ENCODE measurements around the gene GPR75. TPM values are rescaled to one million over a fixed set of nuclear protein-coding genes. Genes with fewer than 3 reads are reported as not detected.

The GPR75 gene
- total and polyA plus RNA-seq, 2 of the 13 experiments (the other 11 are each of a cell fraction or from before 2014, with no cell fraction given), result 3.3 to 4.1 TPM

DNA sequence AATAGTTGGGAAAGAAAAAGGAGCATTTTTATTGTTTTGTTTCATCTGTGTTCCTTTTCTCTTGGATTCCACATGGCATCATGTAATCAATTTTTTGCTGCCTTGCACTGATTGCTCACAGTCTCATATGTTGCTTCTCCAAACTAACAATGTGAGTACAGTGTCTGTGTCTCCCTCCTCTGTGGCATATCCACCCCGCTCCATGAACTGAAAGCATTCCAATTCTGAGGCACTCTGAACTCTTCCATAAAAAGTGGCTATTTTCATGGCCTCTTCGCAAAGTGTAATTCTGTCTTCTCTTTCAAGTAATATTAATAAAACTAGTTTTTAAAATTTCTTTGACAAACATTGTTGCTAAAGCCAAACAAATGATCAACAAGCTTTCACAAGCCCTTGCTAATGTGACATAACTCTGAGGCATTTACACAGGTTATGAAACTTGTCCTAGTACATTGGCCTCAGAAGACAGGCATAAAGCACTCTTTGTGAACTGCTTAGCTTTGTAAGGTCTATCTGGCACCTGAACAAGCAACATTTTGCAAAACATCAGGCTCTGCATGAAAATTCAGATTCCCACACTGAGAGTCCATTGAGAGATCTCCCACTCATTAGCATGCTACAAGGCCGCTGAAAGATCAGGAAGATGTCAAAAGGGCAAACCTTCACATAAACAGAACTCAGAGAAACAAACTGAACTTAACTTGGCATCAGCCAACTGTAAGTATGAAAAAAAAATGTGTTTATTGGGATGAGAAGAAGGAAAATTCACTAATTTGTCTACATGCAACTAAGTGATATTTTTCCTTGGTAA is 33.0 kb downstream of the GPR75 start (continued):
- TF ChIP-seq, protein P1, sequence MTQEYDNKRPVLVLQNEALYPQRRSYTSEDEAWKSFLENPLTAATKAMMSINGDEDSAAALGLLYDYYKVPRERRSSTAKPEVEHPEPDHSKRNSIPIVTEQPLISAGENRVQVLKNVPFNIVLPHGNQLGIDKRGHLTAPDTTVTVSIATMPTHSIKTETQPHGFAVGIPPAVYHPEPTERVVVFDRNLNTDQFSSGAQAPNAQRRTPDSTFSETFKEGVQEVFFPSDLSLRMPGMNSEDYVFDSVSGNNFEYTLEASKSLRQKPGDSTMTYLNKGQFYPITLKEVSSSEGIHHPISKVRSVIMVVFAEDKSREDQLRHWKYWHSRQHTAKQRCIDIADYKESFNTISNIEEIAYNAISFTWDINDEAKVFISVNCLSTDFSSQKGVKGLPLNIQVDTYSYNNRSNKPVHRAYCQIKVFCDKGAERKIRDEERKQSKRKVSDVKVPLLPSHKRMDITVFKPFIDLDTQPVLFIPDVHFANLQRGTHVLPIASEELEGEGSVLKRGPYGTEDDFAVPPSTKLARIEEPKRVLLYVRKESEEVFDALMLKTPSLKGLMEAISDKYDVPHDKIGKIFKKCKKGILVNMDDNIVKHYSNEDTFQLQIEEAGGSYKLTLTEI (CRISPR knock-in tag; conservative IDR thresholded peaks at IDR 0.05), result no peak
- TF ChIP-seq PHF20 (CRISPR knock-in tag; IDR thresholded peaks at IDR 0.05) (no peak), KLF15 (CRISPR knock-in tag; IDR thresholded peaks at IDR 0.05; ENCODE audit: borderline replicate concordance) (no peak), BRD4 (CRISPR knock-in tag; IDR thresholded peaks at IDR 0.05) (no peak; the same call in 1 of the 2 replicates), KDM1A (CRISPR knock-in tag; IDR thresholded peaks at IDR 0.05) (peak; percentile 60), ZIK1 (CRISPR knock-in tag; IDR thresholded peaks at IDR 0.05; ENCODE audit: borderline replicate concordance, low read depth) (no peak), ZNF605 (CRISPR knock-in tag; IDR thresholded peaks at IDR 0.05) (peak; percentile 95), CAMTA2 (CRISPR knock-in tag; IDR thresholded peaks at IDR 0.05; ENCODE audit: borderline replicate concordance) (no peak), TP53 (CRISPR knock-in tag; conservative IDR thresholded peaks at IDR 0.05) (peak; percentile 44; the same call in 1 of the 2 replicates), ZNF207 (IDR thresholded peaks at IDR 0.05; ENCODE audit: borderline replicate concordance) (no peak)
- TF ChIP-seq, protein P2, sequence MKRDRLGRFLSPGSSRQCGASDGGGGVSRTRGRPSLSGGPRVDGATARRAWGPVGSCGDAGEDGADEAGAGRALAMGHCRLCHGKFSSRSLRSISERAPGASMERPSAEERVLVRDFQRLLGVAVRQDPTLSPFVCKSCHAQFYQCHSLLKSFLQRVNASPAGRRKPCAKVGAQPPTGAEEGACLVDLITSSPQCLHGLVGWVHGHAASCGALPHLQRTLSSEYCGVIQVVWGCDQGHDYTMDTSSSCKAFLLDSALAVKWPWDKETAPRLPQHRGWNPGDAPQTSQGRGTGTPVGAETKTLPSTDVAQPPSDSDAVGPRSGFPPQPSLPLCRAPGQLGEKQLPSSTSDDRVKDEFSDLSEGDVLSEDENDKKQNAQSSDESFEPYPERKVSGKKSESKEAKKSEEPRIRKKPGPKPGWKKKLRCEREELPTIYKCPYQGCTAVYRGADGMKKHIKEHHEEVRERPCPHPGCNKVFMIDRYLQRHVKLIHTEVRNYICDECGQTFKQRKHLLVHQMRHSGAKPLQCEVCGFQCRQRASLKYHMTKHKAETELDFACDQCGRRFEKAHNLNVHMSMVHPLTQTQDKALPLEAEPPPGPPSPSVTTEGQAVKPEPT (CRISPR knock-in tag; IDR thresholded peaks at IDR 0.05; ENCODE audit: low read depth), result no peak
- TF ChIP-seq, protein P3, sequence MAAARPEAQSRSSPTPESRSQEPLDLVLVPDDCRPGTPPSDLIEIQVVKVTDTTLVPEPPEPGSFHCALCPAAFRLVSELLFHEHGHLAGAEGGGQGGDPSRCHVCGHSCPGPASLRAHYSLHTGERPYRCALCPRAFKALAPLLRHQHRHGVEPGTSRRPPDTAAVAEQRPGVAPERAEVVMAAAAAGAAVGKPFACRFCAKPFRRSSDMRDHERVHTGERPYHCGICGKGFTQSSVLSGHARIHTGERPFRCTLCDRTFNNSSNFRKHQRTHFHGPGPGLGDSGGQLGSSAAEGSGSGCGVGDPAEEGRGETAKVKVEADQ (CRISPR knock-in tag; IDR thresholded peaks at IDR 0.05; ENCODE audit: borderline replicate concordance), result peak; percentile 58; the same call in 1 of the 2 replicates
- TF ChIP-seq, protein P4, sequence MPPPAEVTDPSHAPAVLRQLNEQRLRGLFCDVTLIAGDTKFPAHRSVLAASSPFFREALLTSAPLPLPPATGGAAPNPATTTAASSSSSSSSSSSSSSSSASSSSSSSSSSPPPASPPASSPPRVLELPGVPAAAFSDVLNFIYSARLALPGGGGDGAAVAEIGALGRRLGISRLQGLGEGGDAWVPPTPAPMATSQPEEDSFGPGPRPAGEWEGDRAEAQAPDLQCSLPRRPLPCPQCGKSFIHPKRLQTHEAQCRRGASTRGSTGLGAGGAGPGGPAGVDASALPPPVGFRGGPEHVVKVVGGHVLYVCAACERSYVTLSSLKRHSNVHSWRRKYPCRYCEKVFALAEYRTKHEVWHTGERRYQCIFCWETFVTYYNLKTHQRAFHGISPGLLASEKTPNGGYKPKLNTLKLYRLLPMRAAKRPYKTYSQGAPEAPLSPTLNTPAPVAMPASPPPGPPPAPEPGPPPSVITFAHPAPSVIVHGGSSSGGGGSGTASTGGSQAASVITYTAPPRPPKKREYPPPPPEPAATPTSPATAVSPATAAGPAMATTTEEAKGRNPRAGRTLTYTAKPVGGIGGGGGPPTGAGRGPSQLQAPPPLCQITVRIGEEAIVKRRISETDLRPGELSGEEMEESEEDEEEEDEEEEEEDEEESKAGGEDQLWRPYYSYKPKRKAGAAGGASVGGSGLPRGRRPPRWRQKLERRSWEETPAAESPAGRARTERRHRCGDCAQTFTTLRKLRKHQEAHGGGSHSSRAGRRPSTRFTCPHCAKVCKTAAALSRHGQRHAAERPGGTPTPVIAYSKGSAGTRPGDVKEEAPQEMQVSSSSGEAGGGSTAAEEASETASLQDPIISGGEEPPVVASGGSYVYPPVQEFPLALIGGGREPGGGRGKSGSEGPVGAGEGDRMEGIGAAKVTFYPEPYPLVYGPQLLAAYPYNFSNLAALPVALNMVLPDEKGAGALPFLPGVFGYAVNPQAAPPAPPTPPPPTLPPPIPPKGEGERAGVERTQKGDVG (CRISPR knock-in tag; IDR thresholded peaks at IDR 0.05; ENCODE audit: borderline replicate concordance), result no peak
- TF ChIP-seq, protein P5, sequence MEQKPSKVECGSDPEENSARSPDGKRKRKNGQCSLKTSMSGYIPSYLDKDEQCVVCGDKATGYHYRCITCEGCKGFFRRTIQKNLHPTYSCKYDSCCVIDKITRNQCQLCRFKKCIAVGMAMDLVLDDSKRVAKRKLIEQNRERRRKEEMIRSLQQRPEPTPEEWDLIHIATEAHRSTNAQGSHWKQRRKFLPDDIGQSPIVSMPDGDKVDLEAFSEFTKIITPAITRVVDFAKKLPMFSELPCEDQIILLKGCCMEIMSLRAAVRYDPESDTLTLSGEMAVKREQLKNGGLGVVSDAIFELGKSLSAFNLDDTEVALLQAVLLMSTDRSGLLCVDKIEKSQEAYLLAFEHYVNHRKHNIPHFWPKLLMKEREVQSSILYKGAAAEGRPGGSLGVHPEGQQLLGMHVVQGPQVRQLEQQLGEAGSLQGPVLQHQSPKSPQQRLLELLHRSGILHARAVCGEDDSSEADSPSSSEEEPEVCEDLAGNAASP (CRISPR knock-in tag; IDR thresholded peaks at IDR 0.05; ENCODE audit: borderline replicate concordance), result peak; percentile 94
